CD4-positive, alpha-beta T cell (primary cell): ENCODE results near the gene CTNNA3. TPM values are rescaled to one million over a fixed set of nuclear protein-coding genes. Genes with fewer than 3 reads are reported as not detected.

Experiments used
- ATAC-seq: fragments of 200-7000 bp; cut with Tn5 transposase; one replicate; pipeline ENCODE4 v1.10.0; 2022; ENCODE audit warnings: mild to moderate bottlenecking; ENCODE audit not compliant: poor library complexity
- CTCF ChIA-PET: fragments of 350-600 bp; sonication (Branson Sonifier 250); formaldehyde crosslinking; loops from one replicate; lab custom pipeline; 2021; ENCODE audit warnings: antibody characterized with exemption, inconsistent platforms; lab: Charles Lee
- POLR2A ChIA-PET: fragments of 350-600 bp; sonication (Branson Sonifier 250); formaldehyde crosslinking; loops from one replicate; lab custom pipeline; 2021; ENCODE audit warnings: antibody characterized with exemption, inconsistent platforms; lab: Charles Lee
- DNase-seq, 14 experiments: peaks; one replicate each; pipeline ENCODE4 v3.0.0-alpha.2; 2013 to 2020; ENCODE audit warnings: mixed read lengths in 2 of 14
- H3K27ac ChIP-seq, 2 donors: one replicate each; pipeline versions ENCODE4 v1.5.1 to v1.7.0; 2013; ENCODE audit warnings: low read length in 2 of 2, low read depth in 1 of 2, mild to moderate bottlenecking in 1 of 2
- H3K27me3 ChIP-seq, 2 experiments: 1 replicate in 1 of 2; 2 replicates in 1 of 2; pipeline versions ENCODE4 v1.6.1 to v1.7.0; 2013; ENCODE audit warnings: low read length in 2 of 2, control low read depth in 1 of 2, mild to moderate bottlenecking in 1 of 2, moderate library complexity in 1 of 2; ENCODE audit not compliant: insufficient read depth in 2 of 2, control insufficient read depth in 1 of 2
- H3K36me3 ChIP-seq: one replicate; pipeline ENCODE4 v1.6.1; 2013; ENCODE audit warnings: low read length, control low read depth; ENCODE audit not compliant: insufficient read depth
- H3K4me1 ChIP-seq: one replicate; pipeline ENCODE4 v1.6.1; 2013; ENCODE audit warnings: low read length, control low read depth; ENCODE audit not compliant: insufficient read depth
- H3K4me3 ChIP-seq: one replicate; pipeline ENCODE4 v1.5.1; 2013; ENCODE audit warnings: mild to moderate bottlenecking, low read length, moderate library complexity
- H3K9me3 ChIP-seq, 2 experiments: 1 replicate in 1 of 2; 2 replicates in 1 of 2; pipeline versions ENCODE4 v1.6.1 to v1.7.0; 2013; ENCODE audit warnings: low read length in 2 of 2, mild to moderate bottlenecking in 2 of 2, control low read depth in 1 of 2, moderate library complexity in 1 of 2; ENCODE audit not compliant: control insufficient read depth in 1 of 2, insufficient read depth in 1 of 2
- H3K27ac Mint-ChIP-seq: one replicate; pipeline ENCODE4 v1.8.0; 2020; ENCODE audit warnings: mixed read lengths
- H3K27me3 Mint-ChIP-seq: one replicate; pipeline ENCODE4 v1.8.0; 2021; ENCODE audit warnings: mixed read lengths
- H3K36me3 Mint-ChIP-seq: one replicate; pipeline ENCODE4 v1.8.0; 2021; ENCODE audit warnings: low read depth, mixed read lengths
- H3K4me1 Mint-ChIP-seq: one replicate; pipeline ENCODE4 v1.8.0; 2021; ENCODE audit warnings: low read depth, mixed read lengths
- H3K4me3 Mint-ChIP-seq: one replicate; pipeline ENCODE4 v1.8.0; 2020; ENCODE audit warnings: mild to moderate bottlenecking, mixed read lengths
- H3K9me3 Mint-ChIP-seq: one replicate; pipeline ENCODE4 v1.8.0; 2020; ENCODE audit warnings: mixed read lengths
- CTCF ChIP-seq: fragments of 200-600 bp; IDR thresholded peaks from one replicate; pipeline ENCODE4 v1.8.0; 2022; ENCODE audit warnings: antibody characterized with exemption, mild to moderate bottlenecking
- intact Hi-C, 2 experiments: fragments of 100-400 bp; cut with DNase I in 1 of 2; cut with micrococcal nuclease in 1 of 2; formaldehyde crosslinking; loops; one replicate each; pipeline versions ENCODE4 v1.15.1 to v1.9.0; 2023 to 2025; cut with DNase I, micrococcal nuclease
- total RNA-seq, 174 experiments: library from RNA in 2 of 174; stranded (reverse) in 2 of 174; gene quantifications; one replicate each; pipeline ENCODE4 v1.2.3 and lab custom pipeline; 2021 to 2026

CTNNA3 gene
- total RNA-seq, 2 experiments from 2014 or later = 0.80 TPM; not detected in 1

- Mint-ChIP-seq H3K27me3 (no peaks in the 10 kb centered on the region), H3K4me1 (no peaks in the 10 kb centered on the region), H3K27ac (no peak overlapping the region), H3K9me3 (peaks cover 2% of the 10 kb centered on the region), H3K4me3 (no peak overlapping the region), H3K36me3 (no peaks in the 10 kb centered on the region)
- Histone ChIP-seq H3K27ac (no peak overlapping the region), H3K4me1 (no peaks in the 10 kb centered on the region), H3K9me3 (peaks cover 0 to 5% of the 10 kb centered on the region in 2 experiments), H3K27me3 (no peaks in the 10 kb centered on the region), H3K36me3 (no peaks in the 10 kb centered on the region), H3K4me3 (no peak overlapping the region)
- ChIA-PET CTCF (no interaction called here), POLR2A (no interaction called here)
- TF ChIP-seq CTCF = no peak
- ATAC-seq (no peak), DNase-seq (no peak)
- intact Hi-C loops = no loop called here
Measured at GRCh38 chr10:66587680-66588050, 1108.3 kb downstream of the CTNNA3 start.

DNA sequence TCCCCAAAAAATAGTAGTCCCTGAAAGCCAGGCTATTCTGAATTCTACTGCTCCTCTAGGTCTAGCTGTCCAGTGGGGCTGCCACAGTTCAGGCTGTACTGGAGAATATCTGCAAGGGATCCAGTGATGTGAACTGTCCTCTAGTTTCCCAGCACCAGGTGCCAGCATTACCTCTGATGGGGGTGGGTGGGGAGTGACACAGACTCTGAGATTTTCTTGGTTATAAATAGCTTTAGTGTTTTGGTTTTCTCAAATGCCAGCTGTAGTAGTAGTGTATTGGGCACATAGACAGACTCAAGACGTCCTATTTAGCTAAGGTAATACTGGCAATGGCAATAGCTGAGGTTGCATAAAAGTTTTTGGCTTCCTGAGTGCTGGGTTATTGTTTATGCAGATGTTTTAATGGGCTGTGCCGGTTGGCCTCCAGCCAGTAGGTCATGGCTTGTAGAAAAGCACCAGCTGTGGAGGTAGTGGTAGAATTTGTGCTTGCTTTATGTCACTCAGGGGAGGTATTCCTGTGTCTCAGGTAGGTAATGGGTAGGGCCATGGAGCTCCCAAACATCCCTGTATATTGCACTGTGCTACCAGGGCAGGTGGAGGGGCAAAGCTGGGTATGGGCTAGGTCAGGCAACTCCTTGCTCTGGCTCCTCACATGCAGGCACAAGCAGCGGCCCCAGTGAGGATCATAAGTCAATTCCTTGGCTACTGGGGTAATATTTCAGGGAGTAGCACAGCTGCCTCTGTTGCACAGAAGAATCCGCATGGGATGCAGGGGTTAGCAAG lies 1108.9 kb downstream of the CTNNA3 start:
- H3K4me1 ChIP-seq = no peaks in the 10 kb centered on the region
- CTCF ChIA-PET = no interaction called here
- intact Hi-C loops = no loop called here
- Mint-ChIP-seq H3K4me3 (no peak overlapping the region), H3K36me3 (no peaks in the 10 kb centered on the region), H3K27ac (no peak overlapping the region), H3K4me1 (no peaks in the 10 kb centered on the region), H3K9me3 (peaks cover 2% of the 10 kb centered on the region), H3K27me3 (no peaks in the 10 kb centered on the region)
- no peaks in the 10 kb centered on the region for H3K36me3 ChIP-seq
- DNase-seq = no peak
- H3K27ac ChIP-seq = no peak overlapping the region
- no peak overlapping the region for H3K4me3 ChIP-seq
- no peak for ATAC-seq
- TF ChIP-seq CTCF = no peak
- POLR2A ChIA-PET = no interaction called here
- H3K27me3 ChIP-seq = no peaks in the 10 kb centered on the region
- peaks cover 0 to 5% of the 10 kb centered on the region in 2 experiments for H3K9me3 ChIP-seq

DNA sequence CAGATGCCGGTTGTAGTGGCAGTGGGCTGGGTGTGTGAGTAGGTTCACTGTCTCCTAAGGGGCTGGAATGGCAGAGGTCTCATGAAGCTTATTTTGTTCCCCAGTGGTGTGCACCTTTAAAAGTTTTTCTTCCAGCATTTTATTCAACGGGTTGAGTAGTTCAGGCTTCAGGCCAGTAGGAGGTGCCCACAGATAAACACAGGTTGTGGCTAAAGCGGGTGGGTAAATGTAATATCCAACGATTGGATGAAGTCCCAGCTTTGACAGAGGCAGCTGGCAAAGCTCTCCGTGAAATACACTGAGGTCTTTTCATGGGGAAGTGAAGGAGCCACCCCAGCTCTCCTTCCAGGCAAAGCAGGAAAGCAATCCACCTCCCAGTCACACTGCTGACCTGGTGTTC lies 1109.9 kb downstream of the CTNNA3 start:
- no peak overlapping the region for H3K27ac Mint-ChIP-seq
- peaks cover 0 to 5% of the 10 kb centered on the region in 2 experiments for H3K9me3 ChIP-seq
- no peak overlapping the region for H3K27ac ChIP-seq
- peaks cover 2% of the 10 kb centered on the region for H3K9me3 Mint-ChIP-seq
- H3K4me3 Mint-ChIP-seq = no peak overlapping the region
- no peaks in the 10 kb centered on the region for H3K4me1 Mint-ChIP-seq
- POLR2A ChIA-PET = no interaction called here
- no peaks in the 10 kb centered on the region for H3K4me1 ChIP-seq
- H3K27me3 Mint-ChIP-seq = no peaks in the 10 kb centered on the region
- CTCF ChIA-PET = no interaction called here
- intact Hi-C loops = no loop called here
- ATAC-seq = no peak
- H3K36me3 ChIP-seq = no peaks in the 10 kb centered on the region
- no peaks in the 10 kb centered on the region for H3K27me3 ChIP-seq
- TF ChIP-seq CTCF = no peak
- H3K4me3 ChIP-seq = no peak overlapping the region
- no peak for DNase-seq
- H3K36me3 Mint-ChIP-seq = no peaks in the 10 kb centered on the region
